D721Med (cell line): ENCODE results near the gene IRGQ.

Experiments used
- DNase-seq: peaks from one replicate; pipeline ENCODE4 v3.0.0; 2011; ENCODE audit warnings: low spot score; ENCODE audit not compliant: insufficient read length
- FAIRE-seq: peaks from 2 replicates; lab custom pipeline; 2011; peaks lifted over from hg19 to GRCh38; lab: Jason Lieb, UNC
- TF ChIP-seq, protein P1 (sequence below): IDR thresholded peaks from 2 replicates; pipeline ENCODE4 v1.5.1; 2012; ENCODE audit warnings: mild to moderate bottlenecking, control low read depth; ENCODE audit not compliant: insufficient read depth; ENCODE audit errors: missing control alignments

IRGQ gene

DNA sequence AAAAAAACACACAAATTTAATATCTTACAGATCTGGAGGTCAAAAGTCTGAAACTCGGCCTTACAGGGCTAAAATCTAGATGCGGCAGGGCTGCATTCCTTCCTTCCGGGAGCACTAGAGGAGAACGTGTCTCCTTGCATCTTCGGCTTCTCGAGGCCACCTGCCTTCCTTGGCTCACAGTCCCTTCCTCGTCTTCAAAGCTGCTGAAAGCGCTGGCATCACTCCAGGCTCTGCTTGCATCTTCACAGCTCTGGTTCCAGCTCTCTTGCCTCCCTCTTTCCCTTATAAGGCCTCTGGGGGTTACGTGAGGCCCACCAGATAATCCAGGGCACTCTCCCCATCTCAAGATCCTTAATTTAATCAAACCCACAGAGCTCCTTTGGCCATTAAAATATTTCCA is 31.1 kb downstream of the IRGQ start:
- TF ChIP-seq, protein P1, sequence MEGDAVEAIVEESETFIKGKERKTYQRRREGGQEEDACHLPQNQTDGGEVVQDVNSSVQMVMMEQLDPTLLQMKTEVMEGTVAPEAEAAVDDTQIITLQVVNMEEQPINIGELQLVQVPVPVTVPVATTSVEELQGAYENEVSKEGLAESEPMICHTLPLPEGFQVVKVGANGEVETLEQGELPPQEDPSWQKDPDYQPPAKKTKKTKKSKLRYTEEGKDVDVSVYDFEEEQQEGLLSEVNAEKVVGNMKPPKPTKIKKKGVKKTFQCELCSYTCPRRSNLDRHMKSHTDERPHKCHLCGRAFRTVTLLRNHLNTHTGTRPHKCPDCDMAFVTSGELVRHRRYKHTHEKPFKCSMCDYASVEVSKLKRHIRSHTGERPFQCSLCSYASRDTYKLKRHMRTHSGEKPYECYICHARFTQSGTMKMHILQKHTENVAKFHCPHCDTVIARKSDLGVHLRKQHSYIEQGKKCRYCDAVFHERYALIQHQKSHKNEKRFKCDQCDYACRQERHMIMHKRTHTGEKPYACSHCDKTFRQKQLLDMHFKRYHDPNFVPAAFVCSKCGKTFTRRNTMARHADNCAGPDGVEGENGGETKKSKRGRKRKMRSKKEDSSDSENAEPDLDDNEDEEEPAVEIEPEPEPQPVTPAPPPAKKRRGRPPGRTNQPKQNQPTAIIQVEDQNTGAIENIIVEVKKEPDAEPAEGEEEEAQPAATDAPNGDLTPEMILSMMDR = no peak
- DNase-seq (no peak), FAIRE-seq (no peak)

DNA sequence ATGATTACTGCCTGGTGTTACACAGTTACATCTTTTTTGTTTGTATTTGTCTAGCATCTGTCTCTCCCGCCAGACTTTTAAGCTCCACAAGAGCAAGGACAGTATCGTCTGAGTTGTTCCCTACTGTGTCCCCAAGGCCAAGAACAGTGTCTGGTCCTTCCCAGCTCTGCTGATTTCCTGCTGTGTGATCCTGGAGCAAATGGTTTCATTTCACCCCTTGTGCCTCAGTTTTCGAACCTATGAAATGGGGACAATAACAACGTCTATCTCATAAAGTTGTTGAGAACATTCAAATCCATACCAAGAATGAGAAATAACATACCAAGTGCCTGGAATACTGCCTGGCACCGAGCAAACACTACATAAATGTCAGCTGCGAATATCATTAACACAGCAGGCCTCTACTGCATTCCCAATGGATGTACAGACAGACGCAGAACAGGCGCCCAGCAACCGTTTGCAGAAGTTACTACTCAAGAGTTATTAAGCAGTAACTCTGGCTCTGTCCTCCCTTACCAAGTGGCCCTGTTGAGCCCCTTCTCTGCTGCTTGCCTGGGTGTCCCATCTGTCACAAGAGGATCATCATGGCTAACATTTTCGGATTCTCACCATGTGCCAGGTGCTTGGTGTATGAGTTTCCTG is 32.0 kb downstream of the IRGQ start:
- DNase-seq = no peak

DNA sequence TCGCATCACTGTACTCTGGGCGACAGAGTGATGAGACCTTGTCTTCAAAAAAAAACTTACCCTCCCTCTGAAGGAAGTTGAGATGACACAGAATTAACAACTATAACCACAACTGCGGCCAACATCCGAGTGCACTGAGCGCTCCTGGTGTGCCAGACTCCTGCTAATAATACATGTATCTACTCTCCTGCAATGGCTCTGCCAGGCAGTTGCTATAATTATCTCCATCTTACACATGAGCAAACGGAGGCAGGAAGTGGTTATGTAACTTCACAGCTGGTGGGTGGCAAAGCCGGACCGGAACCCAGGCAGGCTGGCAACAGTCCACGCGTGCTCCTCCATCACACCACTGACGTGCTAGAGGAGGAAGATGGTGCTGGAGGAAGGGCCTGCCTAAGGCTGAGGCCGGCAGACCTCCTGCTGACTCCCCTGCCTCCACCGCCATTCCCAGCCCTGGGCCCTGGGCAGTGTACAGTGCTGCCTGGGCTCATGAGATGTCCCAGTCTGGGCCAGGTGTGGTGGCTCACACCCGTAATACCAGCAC is 33.2 kb downstream of the IRGQ start:
- DNase-seq (no peak), FAIRE-seq (no peak)
- TF ChIP-seq, protein P1 = no peak

More for the DNA sequence above, 32.0 kb downstream of the IRGQ start:
- no peak for FAIRE-seq
- TF ChIP-seq, protein P1 = no peak

DNA sequence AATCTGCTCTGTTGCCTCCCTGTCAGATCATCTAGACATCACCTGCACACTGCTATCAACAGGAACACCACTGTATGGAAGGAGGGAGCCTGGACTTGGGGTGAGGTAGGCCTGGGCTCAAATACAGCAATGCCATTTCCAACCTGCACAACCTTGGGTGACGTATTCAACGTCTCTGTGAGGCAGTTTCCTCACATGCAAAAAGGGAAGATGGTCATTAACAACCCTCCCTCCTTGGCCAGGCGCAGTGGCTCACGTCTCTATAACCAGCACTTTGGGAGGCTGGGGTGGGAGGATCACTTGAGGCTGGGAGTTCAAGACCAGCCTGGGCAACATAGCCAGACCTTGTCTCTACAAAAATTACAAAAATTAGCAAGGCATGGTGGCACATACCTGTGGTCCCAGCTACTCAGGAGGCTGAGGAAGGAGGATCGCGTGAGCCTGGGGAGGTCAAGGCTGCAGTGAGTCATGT is 33.7 kb downstream of the IRGQ start:
- TF ChIP-seq, protein P1 = no peak
- DNase-seq = no peak
- FAIRE-seq = no peak

DNA sequence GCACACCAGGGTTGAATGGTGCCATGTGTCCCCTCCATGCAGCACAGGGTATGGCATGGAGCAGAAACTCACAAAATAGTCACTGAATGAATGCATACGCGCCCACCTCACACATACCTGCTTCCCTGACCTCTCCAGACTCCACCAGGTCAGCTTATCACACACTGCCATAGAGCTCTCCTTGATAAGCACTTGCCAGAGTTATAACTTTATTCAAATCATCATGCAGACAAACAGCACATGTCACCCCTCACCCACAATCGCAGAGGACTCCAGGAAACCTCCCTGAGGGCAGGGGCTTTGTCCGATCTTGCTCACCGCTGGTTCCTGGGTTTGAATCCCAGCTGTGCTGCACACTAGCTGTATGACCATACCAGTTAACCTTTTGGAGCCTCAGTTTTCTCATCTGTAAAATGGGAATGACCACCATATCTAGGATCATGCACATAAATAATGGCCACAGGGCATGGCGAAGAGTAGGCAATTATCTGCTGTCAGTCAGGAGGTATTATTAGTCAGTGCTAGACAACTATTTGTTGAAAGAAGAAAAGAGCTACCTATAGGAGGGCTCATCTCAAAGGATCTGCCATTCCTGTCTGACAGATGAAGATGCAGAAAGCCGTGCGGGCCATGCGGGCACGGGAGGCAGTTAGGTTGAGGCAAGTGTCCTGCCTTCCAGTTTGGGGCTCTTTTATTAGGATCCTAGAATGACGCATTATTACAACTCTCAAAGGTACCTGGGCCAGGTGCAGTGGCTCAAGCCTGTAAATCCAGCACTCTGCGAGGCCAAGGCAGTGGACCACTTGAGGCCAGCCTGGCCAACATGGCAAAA is 34.6 kb downstream of the IRGQ start:
- FAIRE-seq (no peak), DNase-seq (no peak)
- TF ChIP-seq, protein P1 = no peak

DNA sequence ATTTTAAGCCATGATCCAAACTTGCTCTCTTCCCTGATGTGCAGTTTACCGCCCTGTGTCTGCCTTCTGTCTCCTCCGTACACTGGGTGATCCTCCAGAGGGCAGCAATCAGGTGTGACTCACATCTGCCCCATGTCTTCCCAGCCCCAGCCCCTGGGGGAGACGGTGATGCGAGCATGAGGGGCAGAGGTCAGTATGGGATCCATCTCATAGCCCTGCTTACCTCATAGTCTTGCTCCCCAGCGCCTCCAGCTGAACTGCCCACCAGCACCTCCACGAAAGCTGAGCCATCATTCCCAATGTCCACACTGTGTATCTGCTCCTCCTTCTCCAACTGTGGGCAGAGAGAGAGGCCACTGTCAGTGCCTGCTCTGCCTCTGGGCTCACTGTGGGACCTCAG is 35.2 kb downstream of the IRGQ start:
- FAIRE-seq (no peak), DNase-seq (no peak)
- TF ChIP-seq, protein P1 = no peak
